ENCODE measurements around the gene TIMP3. TPM values are rescaled to one million over a fixed set of nuclear protein-coding genes. Genes with fewer than 3 reads are reported as not detected.
A peak's percentile ranks its signal among the peaks of the same experiment; 100 is the strongest.

The TIMP3 gene
- total RNA-seq, 4 donors from 2014 or later = 68.1 to 381 (median 202) TPM

GRCh38 chr22:32811788-32812545 is 10.5 kb downstream of the TIMP3 start:
- TF ChIP-seq, protein P1, sequence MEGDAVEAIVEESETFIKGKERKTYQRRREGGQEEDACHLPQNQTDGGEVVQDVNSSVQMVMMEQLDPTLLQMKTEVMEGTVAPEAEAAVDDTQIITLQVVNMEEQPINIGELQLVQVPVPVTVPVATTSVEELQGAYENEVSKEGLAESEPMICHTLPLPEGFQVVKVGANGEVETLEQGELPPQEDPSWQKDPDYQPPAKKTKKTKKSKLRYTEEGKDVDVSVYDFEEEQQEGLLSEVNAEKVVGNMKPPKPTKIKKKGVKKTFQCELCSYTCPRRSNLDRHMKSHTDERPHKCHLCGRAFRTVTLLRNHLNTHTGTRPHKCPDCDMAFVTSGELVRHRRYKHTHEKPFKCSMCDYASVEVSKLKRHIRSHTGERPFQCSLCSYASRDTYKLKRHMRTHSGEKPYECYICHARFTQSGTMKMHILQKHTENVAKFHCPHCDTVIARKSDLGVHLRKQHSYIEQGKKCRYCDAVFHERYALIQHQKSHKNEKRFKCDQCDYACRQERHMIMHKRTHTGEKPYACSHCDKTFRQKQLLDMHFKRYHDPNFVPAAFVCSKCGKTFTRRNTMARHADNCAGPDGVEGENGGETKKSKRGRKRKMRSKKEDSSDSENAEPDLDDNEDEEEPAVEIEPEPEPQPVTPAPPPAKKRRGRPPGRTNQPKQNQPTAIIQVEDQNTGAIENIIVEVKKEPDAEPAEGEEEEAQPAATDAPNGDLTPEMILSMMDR (IDR thresholded peaks at IDR 0.05) = no peak
- TF ChIP-seq POLR2A (IDR thresholded peaks at IDR 0.05) = no peak
- DNase-seq (ENCODE audit: low spot score in 2 of 2) = peak in 1 of 2 donors; percentile 37
- H3K4me3 ChIP-seq (ENCODE audit: low read depth, poor library complexity, severe bottlenecking) = no peak overlapping the region
- intact Hi-C loops (cut with DNase I; ENCODE audit: low total_unique reads) = no loop called here
- 62 to 81% methylated on average over 3 of the region's 3 CpGs for WGBS, 2 donors

DNA sequence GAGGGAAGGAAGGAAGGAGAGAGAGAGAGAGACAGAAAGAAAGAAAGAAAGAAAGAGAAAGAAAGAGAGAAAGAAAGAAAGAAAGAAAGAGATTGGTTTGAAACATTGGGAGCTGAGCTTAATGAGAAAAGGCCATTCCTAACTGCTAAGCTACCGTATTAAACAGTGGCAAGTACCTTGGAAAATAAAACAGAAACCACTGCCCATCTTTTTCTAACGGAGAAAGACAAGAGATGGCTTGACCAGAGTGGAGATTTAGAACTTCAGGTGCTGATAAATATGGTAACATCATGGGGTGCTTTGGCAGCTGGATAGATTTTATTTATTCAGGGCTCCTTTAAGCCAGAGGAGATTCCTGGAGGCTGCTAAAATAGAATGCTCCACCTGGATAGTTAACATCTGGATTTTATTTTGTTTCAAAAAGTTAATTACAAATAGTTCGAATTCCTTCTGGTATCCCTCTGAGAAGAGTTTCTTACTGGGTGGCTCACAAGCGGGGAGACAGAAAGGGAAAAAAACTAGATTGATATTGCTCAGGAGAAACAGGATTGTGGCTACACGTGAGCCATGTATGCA is 12.9 kb downstream of the TIMP3 start:
- intact Hi-C loops (cut with DNase I; ENCODE audit: low total_unique reads) = no loop called here
- H3K4me3 ChIP-seq (ENCODE audit: low read depth, poor library complexity, severe bottlenecking) = no peak overlapping the region
- DNase-seq (ENCODE audit: low spot score in 2 of 2) = no peak
- no peak for TF ChIP-seq POLR2A (IDR thresholded peaks at IDR 0.05)
- 66 to 73% methylated on average over 5 of the region's 5 CpGs for WGBS, 2 donors

GRCh38 chr22:32815059-32815458 is 13.6 kb downstream of the TIMP3 start:
- intact Hi-C loops (cut with DNase I; ENCODE audit: low total_unique reads) = no loop called here
- no peak for DNase-seq (ENCODE audit: low spot score in 2 of 2)
- WGBS, 2 donors = 94% methylated on average over 4 of the region's 4 CpGs
- no peak overlapping the region for H3K4me3 ChIP-seq (ENCODE audit: low read depth, poor library complexity, severe bottlenecking)
- no peak for TF ChIP-seq POLR2A (IDR thresholded peaks at IDR 0.05)
- TF ChIP-seq, protein P1 (IDR thresholded peaks at IDR 0.05) = no peak

DNA sequence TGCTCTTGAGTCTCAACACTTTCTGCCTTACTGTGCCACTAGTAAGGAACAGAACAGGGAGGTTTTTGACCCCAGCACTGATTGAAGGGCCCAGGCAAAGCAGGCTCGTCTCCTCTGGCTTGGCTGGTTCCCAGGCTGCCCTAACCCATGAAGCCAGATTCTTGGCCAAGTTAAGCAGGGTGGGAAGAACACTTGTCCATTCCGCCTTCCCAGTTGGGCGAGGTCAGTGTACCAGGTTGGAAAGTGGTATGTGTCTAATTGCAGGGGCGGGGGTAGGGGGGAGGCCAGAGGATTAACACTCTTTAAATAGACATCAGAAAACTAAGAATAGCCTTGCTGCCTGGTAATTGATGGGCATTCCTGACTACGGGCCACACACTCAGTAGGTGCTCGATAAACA is 14.4 kb downstream of the TIMP3 start:
- intact Hi-C loops (cut with DNase I; ENCODE audit: low total_unique reads) = no loop called here
- H3K4me3 ChIP-seq (ENCODE audit: low read depth, poor library complexity, severe bottlenecking) = no peak overlapping the region
- TF ChIP-seq, protein P1 (IDR thresholded peaks at IDR 0.05) = no peak
- TF ChIP-seq POLR2A (IDR thresholded peaks at IDR 0.05) = no peak
- 60 to 75% methylated on average over 6 of the region's 6 CpGs for WGBS, 2 donors
- DNase-seq (ENCODE audit: low spot score in 2 of 2) = no peak

DNA sequence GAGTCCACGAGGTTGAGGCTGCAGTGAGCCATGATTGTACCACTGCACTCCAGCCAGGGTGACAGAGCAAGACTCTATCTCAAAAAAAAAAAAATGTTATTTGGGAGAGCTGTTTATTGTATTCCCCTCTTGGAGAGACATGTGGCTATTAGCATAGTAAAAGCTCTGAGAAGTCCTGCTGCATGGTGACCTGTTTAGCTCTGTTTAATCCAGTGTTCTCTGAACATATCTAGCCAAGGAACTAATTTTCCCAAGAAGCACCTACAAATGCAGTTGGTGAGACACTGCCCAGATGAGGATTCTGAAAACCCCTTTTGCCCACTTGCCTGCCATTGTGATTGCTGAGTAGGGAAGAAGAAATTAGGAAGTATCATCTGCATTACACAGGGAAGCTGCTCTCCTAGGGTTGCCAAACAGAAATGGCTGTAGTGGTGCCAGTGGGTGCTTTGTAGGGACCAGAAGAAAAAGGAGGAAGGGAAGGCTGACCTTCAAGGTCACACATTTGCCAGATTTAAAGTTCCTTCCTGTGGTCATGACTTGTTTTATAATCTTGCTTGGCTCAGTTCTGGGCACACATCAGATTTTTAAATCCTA is 15.7 kb downstream of the TIMP3 start:
- no peak for DNase-seq (ENCODE audit: low spot score in 2 of 2)
- TF ChIP-seq POLR2A (IDR thresholded peaks at IDR 0.05) = no peak
- H3K4me3 ChIP-seq (ENCODE audit: low read depth, poor library complexity, severe bottlenecking) = no peak overlapping the region
- 78 to 80% methylated on average over 1 of the region's 1 CpG for WGBS, 2 donors
- intact Hi-C loops (cut with DNase I; ENCODE audit: low total_unique reads) = no loop called here

- H3K4me3 ChIP-seq (ENCODE audit: low read depth, poor library complexity, severe bottlenecking) = no peak overlapping the region
- WGBS, 2 donors = 64 to 77% methylated on average over 12 of the region's 12 CpGs
- DNase-seq (ENCODE audit: low spot score in 2 of 2) = peak in 1 of 2 donors; percentile 84
- TF ChIP-seq, protein P1 (IDR thresholded peaks at IDR 0.05) = no peak
- intact Hi-C loops (cut with DNase I; ENCODE audit: low total_unique reads) = no loop called here
These were observed 17.1 kb downstream of the TIMP3 start for GRCh38 chr22:32818446-32819115.

All from lower leg skin (tissue), 4 donors.